ENCODE data around the gene DNASE1L1.

DNA sequence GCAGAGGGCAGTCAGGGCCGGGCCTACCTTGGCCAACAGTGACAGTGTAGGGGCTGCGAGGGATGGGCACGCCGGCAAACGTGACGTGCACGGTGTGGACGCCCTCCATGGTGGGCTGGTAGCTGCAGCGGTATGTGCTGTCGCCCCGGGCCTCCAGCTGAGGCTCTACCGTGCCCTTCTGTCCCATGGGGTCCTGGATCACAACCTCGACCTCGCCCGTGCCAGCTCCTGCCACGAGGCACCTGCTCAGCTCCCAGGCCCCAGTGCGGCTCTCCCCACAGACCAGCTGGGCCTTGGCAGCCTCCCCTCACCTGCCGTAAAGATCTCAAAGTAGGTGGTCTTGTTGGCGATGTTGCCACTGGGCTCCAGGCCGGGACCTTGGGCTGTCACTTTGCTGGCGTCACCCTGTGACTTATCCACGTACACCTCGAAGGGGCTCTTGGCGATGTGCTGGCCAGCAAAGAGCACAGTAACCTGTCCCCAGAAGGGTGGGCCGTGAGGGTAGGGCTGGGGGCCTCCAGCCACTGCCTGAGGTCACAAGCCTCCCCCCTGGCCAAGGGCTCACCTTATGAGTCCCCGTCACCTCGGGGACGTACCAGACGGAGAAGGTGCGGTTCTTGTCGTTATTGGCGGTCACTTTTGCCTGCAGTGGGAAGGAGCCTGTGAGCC is 42.9 kb downstream of the DNASE1L1 start:
- TF ChIP-seq, protein P1, sequence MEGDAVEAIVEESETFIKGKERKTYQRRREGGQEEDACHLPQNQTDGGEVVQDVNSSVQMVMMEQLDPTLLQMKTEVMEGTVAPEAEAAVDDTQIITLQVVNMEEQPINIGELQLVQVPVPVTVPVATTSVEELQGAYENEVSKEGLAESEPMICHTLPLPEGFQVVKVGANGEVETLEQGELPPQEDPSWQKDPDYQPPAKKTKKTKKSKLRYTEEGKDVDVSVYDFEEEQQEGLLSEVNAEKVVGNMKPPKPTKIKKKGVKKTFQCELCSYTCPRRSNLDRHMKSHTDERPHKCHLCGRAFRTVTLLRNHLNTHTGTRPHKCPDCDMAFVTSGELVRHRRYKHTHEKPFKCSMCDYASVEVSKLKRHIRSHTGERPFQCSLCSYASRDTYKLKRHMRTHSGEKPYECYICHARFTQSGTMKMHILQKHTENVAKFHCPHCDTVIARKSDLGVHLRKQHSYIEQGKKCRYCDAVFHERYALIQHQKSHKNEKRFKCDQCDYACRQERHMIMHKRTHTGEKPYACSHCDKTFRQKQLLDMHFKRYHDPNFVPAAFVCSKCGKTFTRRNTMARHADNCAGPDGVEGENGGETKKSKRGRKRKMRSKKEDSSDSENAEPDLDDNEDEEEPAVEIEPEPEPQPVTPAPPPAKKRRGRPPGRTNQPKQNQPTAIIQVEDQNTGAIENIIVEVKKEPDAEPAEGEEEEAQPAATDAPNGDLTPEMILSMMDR (optimal IDR thresholded peaks at IDR 0.05 in 1 of 3, IDR thresholded peaks at IDR 0.05 in 1 of 3, conservative IDR thresholded peaks at IDR 0.05 in 1 of 3; ENCODE audit: extremely low read depth in 1 of 3, insufficient read depth in 2 of 3, low read length in 3 of 3): no peak
- no peak for TF ChIP-seq EZH2 (IDR thresholded peaks at IDR 0.05; ENCODE audit: low read length)

Data from keratinocyte (primary cell).